HG02973 (cell line): ENCODE measurements around the gene CCNJ.
"Not testable (repeated sequence)": the region's sequence is repeated elsewhere in the genome, so short reads cannot be mapped to it uniquely, and the experiment has no call there.

Experiments used
- ATAC-seq: cut with Tn5 transposase; IDR thresholded peaks from one replicate; pipeline ENCODE4 v1.9.1; 2021; ENCODE audit warnings: moderate library complexity; ENCODE audit not compliant: unreplicated experiment

CCNJ gene, protein sequence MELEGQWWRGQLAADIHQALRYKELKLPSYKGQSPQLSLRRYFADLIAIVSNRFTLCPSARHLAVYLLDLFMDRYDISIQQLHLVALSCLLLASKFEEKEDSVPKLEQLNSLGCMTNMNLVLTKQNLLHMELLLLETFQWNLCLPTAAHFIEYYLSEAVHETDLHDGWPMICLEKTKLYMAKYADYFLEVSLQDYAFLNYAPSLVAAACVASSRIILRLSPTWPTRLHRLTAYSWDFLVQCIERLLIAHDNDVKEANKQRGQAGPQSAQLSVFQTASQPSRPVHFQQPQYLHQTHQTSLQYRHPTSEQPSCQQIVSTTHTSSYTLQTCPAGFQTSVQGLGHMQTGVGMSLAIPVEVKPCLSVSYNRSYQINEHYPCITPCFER

DNA sequence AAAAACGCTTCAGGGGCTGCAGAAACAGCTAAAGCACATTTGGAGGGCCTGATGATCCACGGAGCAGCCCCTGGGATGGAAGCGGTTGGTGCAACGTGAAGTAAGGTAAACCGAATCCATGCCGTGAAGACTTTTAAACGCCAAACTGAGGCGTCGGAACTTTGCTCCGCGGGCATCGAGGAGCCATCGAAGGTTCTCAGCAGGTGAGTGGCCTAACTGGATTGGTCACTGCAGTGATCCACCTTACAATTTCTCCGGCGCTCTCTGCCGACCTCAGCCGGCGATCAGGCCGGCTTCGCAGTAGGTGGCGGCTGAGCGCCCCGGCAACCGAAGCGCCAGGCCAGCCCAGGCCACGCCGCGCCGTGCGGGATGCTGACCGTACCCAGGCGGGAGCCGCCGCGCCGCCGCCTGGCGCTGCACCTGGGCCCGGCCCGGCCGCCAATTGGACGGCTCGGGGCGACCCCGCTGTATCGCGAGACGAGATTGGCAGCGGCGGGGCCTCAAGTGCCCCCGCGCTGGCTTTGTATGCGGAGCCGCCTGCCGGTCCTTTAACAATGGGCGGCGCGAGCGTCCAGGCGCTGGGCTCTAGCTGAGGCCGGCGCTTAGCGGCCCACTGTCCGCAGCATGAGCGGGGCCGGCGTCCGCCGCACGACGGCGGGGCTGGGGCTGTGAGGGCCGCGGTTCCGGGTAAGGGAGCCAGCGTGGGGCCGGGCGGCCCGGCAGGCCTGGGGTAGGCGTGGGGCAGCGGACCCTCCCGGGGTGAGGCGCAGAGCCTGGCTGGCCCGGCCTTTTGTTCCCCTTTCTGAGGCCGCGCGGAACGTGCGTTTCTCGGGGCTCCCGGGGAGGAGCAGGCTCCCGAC, at the start of gene CCNJ:
TSS of gene CCNJ (plus strand) at position 551 of the 860 bp plus-strand sequence. CDS start 811 bp downstream, outside the sequence.
- peak; percentile 76 for ATAC-seq

DNA sequence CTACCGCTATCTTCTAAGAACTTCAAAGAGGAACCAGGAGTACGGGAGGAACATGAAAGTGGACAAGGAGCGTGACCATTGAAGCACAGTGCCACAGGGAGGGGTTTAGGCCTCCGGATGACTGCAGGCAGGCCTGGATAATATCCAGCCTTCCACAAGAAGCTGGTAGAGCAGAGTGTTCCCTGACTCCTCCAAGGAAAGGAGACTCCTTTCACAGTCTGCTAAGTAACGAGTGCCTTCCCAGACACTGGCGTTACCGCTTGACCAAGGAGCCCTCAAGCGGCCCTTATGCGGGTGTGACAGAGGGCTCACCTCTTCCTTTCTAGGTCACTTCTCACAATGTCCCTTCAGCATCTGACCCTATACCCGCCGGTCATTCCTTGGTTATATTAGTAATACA, 49.0 kb upstream of the CCNJ start:
- ATAC-seq = not testable (repeated sequence)

DNA sequence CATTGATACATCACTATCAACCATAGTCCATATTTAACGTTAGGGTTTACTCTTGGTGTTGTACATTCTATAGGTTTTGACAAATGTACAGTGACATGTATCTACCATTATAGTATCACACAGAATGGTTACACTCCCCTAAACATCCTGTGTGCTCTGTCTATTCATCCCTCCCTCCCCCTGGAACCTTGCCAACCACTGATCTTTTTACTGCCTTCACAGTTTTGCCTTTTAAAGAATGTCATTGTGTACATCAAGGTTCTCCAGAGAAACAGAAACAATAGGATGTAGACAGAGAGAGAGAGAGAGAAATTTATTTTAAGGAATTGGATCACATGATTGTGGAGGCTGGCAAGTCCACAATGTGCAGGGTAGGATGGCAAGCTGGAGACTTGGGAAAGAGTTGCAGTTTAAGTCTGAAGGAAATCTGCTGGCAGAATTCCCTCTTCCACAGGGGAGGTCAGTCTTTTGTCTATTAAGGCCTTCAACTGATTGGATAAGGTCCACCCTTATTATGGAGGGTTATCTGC, 45.1 kb upstream of the CCNJ start:
- no peak for ATAC-seq

DNA sequence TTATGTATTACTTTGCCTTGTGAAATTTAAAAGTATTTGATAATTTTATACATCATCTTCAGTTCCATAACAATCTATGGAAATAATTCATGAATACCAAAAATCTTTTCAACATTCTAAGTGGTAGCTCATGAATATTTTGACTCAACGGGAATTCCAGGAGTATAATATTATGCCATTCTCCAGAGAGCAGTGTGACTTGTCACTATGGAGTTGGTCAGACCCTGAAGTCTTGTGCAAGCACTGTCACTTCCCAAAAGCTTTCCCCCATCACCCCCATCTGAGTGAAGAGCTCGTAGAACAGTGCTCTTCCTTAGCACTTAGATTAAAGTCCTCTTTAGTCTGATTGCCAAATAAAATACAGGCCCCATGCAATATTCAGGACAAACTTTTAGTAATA, 29.4 kb upstream of the CCNJ start:
- no peak for ATAC-seq

DNA sequence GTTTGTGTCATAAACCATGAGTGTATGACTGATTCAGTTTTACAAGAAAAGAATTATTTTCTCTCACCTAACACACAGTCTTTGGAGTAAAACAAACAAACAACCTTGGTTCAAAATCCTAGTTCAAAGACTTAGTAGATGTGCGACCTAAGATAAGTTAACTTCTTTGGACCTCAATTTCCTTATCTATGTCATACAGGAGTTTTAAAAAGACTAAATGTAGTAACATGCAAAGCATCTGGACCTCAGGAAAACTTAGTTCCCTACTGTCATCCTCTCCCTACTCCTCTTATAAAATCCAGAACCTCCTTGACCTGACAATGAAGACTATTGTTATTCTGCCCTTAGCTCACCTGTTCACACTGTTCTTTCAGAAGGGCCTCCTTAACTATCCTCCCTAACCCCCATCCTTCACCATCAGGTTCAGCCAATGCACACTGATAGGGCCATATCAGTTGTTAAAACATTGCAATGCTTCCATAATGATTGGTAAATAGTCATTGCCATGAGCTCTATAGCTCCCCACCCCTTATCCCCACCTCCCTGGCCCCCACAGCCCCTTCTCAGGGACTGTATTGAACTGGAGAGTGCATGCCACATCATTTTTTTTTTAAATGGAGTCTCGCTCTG, 28.8 kb upstream of the CCNJ start:
- no peak for ATAC-seq

DNA sequence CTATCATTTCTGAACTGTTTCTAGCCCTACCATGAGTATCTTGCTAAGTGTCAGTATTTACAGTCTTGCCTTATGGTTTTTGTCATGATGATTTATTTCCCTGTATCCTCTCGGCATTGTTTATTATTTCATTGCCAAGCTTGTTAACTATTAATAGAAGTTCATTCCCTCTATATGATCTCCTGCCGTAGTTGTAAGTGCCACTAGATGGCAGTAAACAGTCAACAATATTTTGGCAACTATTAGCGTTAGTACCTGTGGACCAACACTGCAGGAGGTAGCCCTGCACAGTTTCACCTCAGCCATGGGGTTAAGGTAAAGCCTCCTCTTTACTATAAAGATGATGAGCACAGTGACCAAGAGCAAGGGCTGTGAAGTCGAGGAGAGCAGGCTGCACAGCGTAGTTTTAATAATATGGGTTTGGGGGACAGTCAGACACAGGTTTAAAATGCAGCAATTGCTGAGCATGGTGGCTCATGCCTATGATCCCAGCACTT, 26.1 kb upstream of the CCNJ start:
- ATAC-seq = peak; percentile 69

DNA sequence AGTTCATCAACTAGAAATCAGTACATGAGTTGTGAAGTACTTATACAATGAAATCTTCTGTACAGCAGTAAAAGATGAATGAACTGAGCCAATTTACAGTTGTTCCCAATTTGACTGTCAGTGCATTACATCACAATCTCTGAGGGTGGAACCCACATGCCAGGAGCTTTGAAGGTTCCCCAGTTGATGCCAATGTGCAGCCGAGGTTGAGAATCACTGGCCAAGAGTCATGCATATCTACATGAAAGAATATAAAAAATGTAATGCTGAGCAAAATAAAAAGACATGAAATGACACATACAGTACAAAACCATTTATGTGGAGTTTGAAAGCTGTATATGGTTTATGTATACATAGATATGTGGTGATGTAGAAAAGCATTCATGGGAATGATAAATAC, 22.1 kb upstream of the CCNJ start:
- no peak for ATAC-seq

DNA sequence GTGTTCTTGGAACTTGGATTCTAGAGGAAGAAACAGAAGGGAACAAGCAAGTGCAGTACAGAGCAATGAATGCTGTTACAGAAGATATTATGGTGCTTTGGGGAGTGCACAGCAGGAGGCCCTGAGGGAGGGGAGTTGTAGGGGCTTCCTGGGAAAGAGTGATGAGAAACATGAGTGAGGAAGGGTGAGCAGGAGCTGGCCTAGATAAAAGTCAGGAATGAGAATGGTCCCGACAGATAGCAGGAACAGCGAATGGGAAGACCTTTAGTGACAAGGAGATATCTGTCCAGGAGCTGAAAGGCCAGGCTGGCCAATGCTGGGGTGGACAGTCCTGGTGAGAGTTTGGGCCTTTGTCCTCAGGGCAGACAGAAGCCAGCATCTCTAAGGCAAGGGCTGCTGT, 20.6 kb upstream of the CCNJ start:
- no peak for ATAC-seq

DNA sequence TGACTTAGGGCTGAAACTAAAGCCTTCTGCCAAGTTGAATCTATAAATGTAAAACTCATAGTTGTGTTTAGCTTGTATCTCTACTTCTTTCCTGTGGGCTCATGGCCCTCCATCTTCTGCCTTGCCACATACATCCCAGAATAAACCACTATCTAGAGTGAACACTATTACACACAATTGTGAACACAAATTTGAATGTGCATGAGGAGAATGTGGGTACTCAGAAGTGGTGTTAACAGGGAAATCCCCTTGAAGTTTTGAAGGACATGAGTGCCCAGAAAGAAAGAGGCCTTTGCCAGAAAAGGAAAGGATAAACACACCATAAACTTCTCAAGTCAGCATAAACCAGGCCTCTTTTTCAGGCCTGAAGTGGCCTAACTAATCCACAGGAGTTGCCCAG, 20.2 kb upstream of the CCNJ start:
- ATAC-seq = no peak

DNA sequence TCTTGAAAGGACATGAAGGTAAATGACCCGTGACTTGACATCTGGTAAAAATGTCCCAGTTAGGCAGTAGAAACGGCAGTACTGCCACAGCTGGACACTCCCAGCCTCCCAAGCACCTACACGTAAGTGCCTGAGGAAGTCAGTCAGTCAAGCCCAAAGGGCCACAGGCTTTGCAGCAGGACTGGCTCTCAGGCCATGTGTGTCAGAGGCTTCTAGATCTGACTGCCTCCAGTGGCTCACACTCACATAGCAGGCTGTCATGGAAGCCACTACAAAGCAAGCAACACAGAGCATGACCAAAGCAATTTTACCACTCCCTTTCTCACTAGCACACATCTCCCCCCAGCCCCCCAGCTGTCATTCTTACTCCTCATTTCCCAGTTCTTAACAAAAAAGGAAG, 17.8 kb upstream of the CCNJ start:
- peak; percentile 76 for ATAC-seq

DNA sequence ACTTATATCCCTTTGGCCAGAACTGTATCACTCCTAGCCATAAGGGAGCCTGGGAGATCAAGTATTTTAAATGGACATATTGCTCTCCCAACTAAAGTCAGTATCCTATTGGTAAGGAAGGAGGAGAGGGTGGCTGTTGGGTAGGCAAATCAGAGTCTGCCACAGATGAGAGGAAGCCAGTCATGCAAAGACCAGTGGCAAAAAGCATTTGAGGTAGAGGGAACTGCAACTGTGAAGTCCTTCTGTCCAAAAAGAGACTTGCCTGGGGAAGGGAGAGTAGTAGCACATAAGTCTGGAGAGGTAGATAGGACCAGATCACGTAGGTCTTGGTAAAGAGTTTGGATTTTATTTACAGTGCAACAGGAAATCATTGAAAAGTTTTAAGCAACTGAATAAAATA, 8.8 kb upstream of the CCNJ start:
- no peak for ATAC-seq

DNA sequence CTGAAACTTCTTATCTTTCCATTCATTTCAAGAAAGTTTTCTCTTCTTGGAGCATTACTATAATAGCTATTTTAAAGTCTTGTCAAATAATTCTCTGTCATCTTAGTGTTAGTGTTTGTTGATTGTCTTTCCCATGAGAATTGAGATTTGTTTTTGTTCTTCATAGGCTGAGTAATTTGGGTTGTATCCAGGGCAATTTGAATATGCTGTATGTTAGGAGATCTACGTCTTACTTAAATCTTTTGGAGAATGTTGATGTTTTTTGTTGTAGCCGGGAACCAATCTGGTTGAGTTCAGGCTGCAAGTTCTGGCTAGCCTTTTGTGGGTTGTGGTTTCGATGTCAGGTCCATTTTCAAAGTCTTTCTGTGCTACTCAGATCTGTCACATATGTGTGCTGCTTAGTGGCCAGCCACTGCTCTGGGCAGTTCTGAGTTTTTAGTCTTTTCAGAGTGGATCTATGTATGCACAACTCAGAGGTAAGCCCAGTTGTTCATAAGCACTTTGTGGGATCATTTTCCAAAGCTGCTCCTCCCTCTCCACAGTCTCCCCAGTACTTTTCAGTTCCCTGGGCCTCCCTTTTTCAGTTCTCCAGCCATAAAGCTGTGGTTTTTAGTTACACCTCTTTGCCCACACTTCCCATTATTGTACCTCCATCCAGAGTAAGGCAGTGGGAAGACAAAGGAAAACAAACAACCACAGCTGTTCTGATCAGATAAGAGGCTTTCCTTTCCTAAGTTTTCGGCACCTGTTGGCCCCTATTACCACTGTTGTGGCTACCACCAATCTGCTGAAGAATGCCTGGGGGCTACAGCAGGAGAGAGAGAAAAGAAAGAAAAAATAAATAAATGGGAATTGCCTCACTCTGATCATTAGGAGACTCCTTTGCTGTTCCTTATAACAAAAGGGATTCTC, 4.7 kb upstream of the CCNJ start:
- no peak for ATAC-seq

DNA sequence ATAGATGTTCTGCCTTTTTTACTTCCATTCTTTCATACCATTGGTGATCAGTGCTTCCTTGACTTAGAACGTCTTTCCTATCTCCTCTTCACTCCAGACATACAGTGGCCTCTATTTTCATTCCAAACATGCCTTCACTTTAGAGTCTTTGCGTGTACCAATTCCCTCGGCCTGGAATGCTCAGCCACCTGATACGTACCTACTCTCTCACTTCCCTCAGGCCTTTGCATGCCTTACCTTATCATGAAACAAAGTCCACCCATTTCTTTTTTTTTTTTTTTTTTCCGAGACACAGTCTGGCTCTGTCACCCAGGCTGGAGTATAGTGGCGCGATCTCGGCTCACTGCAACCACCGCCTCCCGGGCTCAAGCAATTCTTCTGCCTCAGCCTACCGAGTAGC, 2.2 kb upstream of the CCNJ start:
- ATAC-seq = no peak

DNA sequence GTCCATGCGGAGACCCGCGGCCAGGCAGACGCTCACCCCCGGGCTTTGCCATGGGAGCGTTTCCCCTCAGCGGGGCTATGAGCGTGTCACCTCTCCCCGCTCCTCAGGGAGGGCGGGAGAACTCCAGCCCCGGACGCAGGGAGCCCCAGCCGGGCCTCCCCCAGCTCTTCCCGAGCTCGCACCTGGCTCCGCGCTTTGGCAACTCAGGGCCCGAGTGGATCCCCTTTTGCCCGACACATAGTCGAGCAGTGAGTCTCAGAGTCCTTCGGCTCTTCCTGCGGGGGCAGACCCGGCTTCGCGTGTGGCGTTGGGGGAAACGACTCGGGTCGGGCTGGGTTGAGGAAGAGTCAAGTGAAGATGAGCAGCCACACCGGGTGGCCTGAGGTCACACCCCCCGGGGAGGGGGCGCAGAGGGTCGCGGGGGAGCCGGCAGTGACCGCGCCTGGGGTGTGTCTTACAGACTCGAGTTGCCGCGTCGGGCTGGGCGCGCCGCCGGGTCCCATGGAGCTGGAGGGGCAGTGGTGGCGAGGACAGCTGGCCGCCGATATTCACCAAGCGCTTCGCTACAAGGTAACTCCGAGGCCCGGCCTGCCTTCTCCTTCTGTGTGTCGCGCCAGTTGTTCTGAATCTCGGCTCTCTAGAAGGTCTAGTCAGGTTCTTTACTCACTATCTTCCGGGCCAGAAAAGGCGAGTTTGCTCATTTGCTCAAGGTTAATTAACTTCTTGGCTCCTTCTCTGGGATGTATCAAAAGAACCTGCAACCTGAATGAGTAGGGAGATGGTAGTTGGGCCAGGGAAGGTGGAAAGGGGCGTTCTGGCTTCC, 721 bp downstream of the CCNJ start:
- ATAC-seq = peak; percentile 36

DNA sequence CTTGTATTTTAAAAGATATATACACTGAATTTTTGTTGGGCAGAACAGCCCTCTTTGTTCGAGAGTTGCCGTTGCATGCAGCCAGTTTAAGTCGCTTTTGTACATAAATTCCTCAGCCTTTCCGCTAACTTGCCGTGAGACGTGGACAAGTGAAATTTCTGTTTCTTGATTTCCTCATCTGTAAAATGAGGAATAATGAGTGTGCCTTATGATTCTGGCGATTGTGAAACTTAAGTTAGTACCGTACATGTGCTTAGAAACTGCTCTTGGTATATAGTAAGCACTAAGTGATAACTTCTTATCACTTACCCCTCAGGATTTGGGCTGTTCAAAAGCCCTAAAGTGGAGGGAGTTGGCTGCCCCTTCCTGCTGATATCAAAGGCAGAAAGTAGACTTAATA, 1.4 kb downstream of the CCNJ start:
- ATAC-seq = no peak

DNA sequence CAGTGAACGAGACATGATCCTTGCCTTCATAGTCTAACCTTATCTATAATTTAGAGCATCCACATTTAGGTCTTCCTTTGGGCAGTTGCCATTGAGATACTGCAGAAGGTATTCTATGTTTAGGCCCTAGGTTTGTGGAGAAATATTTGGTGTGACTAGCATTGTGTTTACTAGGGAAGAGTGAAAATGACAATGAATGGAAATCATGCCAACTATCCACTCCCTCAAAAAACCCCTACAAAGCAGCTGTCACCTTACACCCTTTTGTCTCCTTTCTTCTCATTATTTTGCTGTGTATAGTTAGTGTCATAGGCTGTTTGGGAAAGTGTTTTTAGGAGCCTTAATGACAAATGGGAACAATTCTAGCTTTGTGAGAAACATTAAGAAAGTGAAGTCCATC, 3.2 kb downstream of the CCNJ start:
- ATAC-seq = no peak

DNA sequence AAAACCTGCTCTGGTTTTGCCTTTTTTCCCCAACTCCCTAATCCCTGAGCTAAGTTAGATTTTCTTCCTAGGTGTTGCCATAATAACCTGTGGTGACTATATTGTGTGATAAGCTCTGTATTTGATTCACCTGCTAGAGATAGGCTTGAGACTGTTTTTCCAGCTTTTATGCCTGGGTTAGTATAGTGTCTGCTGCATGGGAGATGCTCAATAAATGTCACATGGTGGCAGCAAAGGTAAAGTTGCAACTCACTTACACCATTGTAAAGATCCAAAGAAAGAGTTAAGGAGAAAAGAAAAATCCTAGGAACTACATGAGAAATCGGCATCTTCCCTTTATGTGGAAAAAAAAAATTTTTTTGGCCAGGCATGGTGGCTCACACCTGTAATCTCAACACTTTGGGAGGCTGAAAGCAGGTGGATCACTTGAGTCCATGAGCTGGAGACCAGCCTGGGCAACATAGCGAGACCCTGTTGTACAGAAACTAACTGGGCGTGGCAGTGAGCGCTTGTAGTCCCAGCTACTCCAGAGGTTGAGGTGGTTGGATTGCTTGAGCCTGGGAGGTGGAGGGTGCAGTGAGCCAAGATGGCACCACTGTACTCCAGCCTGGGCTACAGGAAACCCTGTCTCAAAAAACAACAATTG, 3.7 kb downstream of the CCNJ start:
- ATAC-seq = no peak

DNA sequence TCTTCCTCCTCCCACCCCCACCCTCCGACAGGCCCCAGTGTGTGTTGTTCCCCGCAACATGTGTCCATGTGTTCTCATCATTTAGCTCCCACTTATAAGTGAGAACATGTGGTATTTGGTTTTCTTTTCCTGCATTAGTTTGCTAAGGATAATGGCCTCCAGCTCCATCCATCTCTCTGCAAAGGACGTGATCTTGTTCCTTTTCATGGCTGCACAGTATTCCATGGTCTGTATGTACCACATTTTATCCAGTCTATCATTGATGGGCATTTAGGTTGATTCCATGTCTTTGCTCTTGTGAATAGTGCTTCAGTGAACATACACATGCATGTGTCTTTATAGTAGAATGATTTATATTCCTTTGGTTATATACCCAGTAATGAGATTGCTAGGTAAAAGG, 4.5 kb downstream of the CCNJ start:
- ATAC-seq = not testable (repeated sequence)

DNA sequence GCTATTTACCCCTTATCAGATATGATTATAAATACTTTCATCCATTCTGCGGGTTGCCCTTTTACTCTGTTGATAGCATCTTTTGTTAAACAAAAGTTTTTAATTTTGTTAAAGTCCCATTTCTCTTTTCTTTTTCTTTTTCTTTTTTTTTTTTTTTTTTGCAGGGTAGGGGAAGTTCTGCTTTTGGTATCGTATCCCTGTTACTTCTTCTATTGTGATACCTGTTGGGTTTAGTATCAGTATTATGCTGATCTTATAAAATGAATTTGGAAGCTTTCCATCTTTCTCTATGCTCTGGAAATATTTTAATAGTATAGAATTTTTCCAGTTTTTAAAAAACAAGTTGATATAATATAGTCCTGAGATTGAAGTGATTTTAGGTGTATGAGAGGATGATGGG, 6.0 kb downstream of the CCNJ start:
- no peak for ATAC-seq
